Rectal smooth muscle tissue (tissue), 1 donor: Measurements from ENCODE around the gene MBL2.

Experiments
- H3K27ac ChIP-seq: one replicate; pipeline ENCODE4 v1.7.0; 2013; ENCODE audit warnings: low read depth, low read length, inconsistent platforms
- H3K27me3 ChIP-seq: one replicate; pipeline ENCODE4 v1.7.0; 2013; ENCODE audit warnings: low read length; ENCODE audit not compliant: control insufficient read depth, insufficient read depth
- H3K36me3 ChIP-seq: one replicate; pipeline ENCODE4 v1.7.0; 2013; ENCODE audit warnings: low read length; ENCODE audit not compliant: control insufficient read depth, insufficient read depth
- H3K4me1 ChIP-seq: one replicate; pipeline ENCODE4 v1.7.0; 2013; ENCODE audit warnings: low read length; ENCODE audit not compliant: control insufficient read depth, insufficient read depth
- H3K4me3 ChIP-seq: one replicate; pipeline ENCODE4 v1.7.0; 2013; ENCODE audit warnings: low read length
- H3K9ac ChIP-seq: one replicate; pipeline ENCODE4 v1.7.0; 2013; ENCODE audit warnings: low read length

Gene MBL2

GRCh38 chr10:52768001-52768532, 4.5 kb downstream of the MBL2 start:
- H3K36me3 ChIP-seq = no peaks in the 10 kb centered on the region
- H3K4me3 ChIP-seq = no peak overlapping the region
- no peaks in the 10 kb centered on the region for H3K27me3 ChIP-seq
- H3K9ac ChIP-seq = no peak overlapping the region
- no peak overlapping the region for H3K27ac ChIP-seq
- H3K4me1 ChIP-seq = no peaks in the 10 kb centered on the region

DNA sequence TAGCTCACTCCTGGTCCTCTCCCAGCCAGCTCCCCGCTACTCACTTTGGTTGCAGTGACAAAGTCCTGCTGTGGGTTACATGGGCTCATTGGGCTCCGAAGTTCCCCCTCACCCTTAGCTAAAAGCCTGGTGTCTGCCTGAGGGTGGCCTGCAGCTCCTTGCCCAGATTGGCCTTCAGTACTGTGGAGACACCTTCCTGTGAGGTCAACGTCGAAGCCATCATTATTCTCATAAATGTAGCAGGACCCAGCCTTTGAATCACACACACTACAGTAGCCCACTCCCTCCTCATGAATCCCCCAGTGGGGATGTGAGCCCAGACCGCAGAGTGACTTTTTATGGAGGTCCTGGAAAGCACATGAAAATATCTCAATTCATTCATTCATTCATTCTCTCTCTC, 10.5 kb downstream of the MBL2 start:
- H3K36me3 ChIP-seq = no peaks in the 10 kb centered on the region
- H3K4me1 ChIP-seq = no peaks in the 10 kb centered on the region
- no peaks in the 10 kb centered on the region for H3K27me3 ChIP-seq
- H3K9ac ChIP-seq = no peak overlapping the region
- H3K27ac ChIP-seq = no peak overlapping the region
- no peak overlapping the region for H3K4me3 ChIP-seq

GRCh38 chr10:52759154-52759553, 13.4 kb downstream of the MBL2 start:
- Histone ChIP-seq H3K9ac (no peak overlapping the region), H3K4me3 (no peak overlapping the region), H3K27ac (no peak overlapping the region), H3K4me1 (no peaks in the 10 kb centered on the region), H3K36me3 (no peaks in the 10 kb centered on the region), H3K27me3 (no peaks in the 10 kb centered on the region)

DNA sequence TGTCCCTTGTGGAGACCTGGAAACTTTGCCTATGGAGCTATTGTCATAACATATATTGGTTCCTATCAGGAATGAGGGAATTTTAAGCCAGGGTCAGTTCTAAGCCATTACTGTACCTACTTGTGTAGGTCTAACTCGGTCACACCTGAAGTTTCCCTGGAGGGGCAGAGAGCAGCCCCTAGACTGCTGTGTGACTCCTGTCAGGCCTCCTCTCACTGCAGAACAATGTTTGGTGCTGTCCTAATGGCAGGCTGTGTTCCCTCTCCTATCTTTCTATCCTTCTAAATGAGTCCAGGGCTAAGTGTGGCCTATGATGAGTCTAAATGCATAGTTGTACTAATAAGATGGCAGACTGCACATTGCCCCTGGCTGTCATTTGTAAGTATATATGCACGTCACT, 14.2 kb downstream of the MBL2 start:
- Histone ChIP-seq H3K27ac (no peak overlapping the region), H3K4me1 (no peaks in the 10 kb centered on the region), H3K27me3 (no peaks in the 10 kb centered on the region), H3K4me3 (no peak overlapping the region), H3K36me3 (no peaks in the 10 kb centered on the region), H3K9ac (no peak overlapping the region)

- Histone ChIP-seq H3K27ac (no peak overlapping the region), H3K4me3 (no peak overlapping the region), H3K4me1 (no peaks in the 10 kb centered on the region), H3K9ac (no peak overlapping the region), H3K27me3 (no peaks in the 10 kb centered on the region), H3K36me3 (no peaks in the 10 kb centered on the region)
Measured at GRCh38 chr10:52757773-52758172, 14.8 kb downstream of the MBL2 start.

DNA sequence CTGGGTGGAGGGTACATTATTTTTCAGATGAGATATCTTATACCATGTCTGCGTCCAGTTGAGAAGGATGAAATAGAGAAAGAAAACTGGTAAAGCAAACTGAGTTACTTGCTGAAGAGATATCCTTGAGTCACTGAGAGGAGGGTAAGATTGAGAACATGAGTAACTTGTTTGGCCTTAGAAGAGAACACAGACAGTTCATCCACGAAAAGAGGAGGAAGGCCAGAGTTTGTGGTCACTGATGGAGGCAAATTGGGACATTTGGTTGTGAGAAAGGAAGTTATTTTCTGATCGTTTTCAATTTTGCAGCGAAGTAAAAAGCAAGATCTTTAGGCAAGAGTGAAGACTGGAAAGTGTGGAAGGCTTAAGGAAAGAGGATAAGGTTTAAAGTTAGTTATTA, 15.6 kb downstream of the MBL2 start:
- Histone ChIP-seq H3K36me3 (no peaks in the 10 kb centered on the region), H3K4me1 (no peaks in the 10 kb centered on the region), H3K9ac (no peak overlapping the region), H3K27ac (no peak overlapping the region), H3K27me3 (no peaks in the 10 kb centered on the region), H3K4me3 (no peak overlapping the region)

DNA sequence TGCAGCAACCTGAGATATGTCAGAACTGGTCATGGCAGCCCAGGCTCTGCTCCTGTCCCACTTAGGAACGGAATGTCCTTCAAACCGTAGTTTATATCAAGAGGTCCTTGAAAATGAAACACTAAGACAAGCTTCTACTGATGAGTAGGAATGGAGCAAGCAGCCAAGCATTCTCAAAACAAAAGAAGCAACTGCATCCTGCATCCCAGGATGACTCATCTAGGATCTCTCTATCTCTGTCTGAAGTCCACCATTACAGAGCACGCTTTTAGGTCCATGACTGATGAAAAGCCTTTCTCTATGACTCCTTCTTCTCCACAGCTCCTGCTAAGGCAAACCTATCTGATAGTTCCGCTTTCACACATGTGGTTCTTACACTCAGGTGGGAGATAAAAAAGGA, 16.3 kb downstream of the MBL2 start:
- Histone ChIP-seq H3K9ac (no peak overlapping the region), H3K27me3 (no peaks in the 10 kb centered on the region), H3K27ac (no peak overlapping the region), H3K36me3 (no peaks in the 10 kb centered on the region), H3K4me1 (no peaks in the 10 kb centered on the region), H3K4me3 (no peak overlapping the region)

- Histone ChIP-seq H3K27ac (no peak overlapping the region), H3K9ac (no peak overlapping the region), H3K4me3 (no peak overlapping the region), H3K36me3 (no peaks in the 10 kb centered on the region), H3K27me3 (no peaks in the 10 kb centered on the region), H3K4me1 (no peaks in the 10 kb centered on the region)
Measured at GRCh38 chr10:52755297-52756062, 17.1 kb downstream of the MBL2 start.

- H3K4me3 ChIP-seq = no peak overlapping the region
- no peaks in the 10 kb centered on the region for H3K27me3 ChIP-seq
- H3K36me3 ChIP-seq = no peaks in the 10 kb centered on the region
- no peak overlapping the region for H3K27ac ChIP-seq
- H3K9ac ChIP-seq = no peak overlapping the region
- H3K4me1 ChIP-seq = no peaks in the 10 kb centered on the region
Measured at GRCh38 chr10:52752801-52753445, 19.7 kb downstream of the MBL2 start.

DNA sequence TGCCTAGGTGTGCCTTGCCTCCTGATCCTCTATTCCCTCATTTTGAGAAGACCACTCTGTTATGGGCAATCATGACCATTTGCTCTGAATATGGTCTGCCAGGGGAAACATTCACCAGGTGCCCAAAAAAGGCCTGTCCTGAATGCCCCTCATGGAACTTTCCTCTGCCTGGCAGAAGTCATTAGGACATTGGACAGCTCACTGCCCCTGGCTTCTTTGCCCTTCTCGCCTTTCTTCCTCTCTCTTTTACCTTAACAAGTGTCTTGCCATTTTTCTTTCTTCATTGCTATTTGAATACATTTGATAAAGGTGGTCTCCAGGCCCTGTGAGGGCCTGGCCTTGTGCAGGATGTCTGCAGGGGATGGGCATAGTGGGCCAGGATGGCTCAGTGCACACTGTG, 20.3 kb downstream of the MBL2 start:
- H3K36me3 ChIP-seq = no peaks in the 10 kb centered on the region
- no peak overlapping the region for H3K27ac ChIP-seq
- no peaks in the 10 kb centered on the region for H3K27me3 ChIP-seq

GRCh38 chr10:52751337-52751736, 21.2 kb downstream of the MBL2 start:
- no peak overlapping the region for H3K27ac ChIP-seq
- no peak overlapping the region for H3K9ac ChIP-seq
- no peaks in the 10 kb centered on the region for H3K27me3 ChIP-seq
- H3K36me3 ChIP-seq = no peaks in the 10 kb centered on the region
- H3K4me1 ChIP-seq = no peaks in the 10 kb centered on the region
- no peak overlapping the region for H3K4me3 ChIP-seq

More for the DNA sequence above, 20.3 kb downstream of the MBL2 start:
- Histone ChIP-seq H3K9ac (no peak overlapping the region), H3K4me3 (no peak overlapping the region), H3K4me1 (no peaks in the 10 kb centered on the region)

DNA sequence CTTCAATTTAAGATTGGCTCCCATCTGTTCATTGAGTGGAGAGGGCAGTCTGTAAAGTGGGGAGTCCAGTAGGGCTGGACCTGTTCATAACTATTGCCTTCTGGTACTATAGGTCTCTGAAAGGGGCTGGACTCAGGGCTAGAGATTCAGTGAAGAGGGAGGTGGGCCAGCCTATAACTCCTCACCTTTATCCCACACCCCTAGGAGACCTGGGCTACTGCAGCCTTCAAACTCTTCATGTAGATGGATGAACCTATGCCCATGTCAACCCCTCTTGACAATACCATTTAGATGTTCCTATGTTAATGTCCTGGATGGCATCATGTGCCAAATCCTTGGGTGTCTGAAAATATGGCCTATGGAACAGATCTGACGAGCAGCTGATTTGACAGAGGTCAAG, 22.0 kb downstream of the MBL2 start:
- no peak overlapping the region for H3K9ac ChIP-seq
- H3K4me3 ChIP-seq = no peak overlapping the region
- no peaks in the 10 kb centered on the region for H3K27me3 ChIP-seq
- no peaks in the 10 kb centered on the region for H3K4me1 ChIP-seq
- no peak overlapping the region for H3K27ac ChIP-seq
- no peaks in the 10 kb centered on the region for H3K36me3 ChIP-seq

- Histone ChIP-seq H3K4me1 (no peaks in the 10 kb centered on the region), H3K4me3 (no peak overlapping the region), H3K36me3 (no peaks in the 10 kb centered on the region), H3K27ac (no peak overlapping the region), H3K27me3 (no peaks in the 10 kb centered on the region), H3K9ac (no peak overlapping the region)
Measured at GRCh38 chr10:52747694-52748093, 24.9 kb downstream of the MBL2 start.
